K562 (cell line): ENCODE data around the gene MOCOS. TPM values are rescaled to one million over a fixed set of nuclear protein-coding genes. Genes with fewer than 3 reads are reported as not detected.

ENCODE experiments used
- ATF7 ChIP-seq: fragments of 450-650 bp; IDR thresholded peaks from 2 replicates; pipeline ENCODE4 v1.7.1; 2014; ENCODE audit warnings: mild to moderate bottlenecking, moderate library complexity
- BCLAF1 ChIP-seq, 2 experiments: fragments of 450-650 bp in 1 of 2; IDR thresholded peaks; 2 replicates each; pipeline ENCODE4 v1.6.1; 2011 to 2017; ENCODE audit warnings: low read depth in 2 of 2, antibody characterized with exemption in 1 of 2, borderline replicate concordance in 1 of 2, low read length in 1 of 2, mild to moderate bottlenecking in 1 of 2, mixed read lengths in 1 of 2; ENCODE audit not compliant: control insufficient read depth in 1 of 2
- ELK3 ChIP-seq: fragments of 450-650 bp; formaldehyde crosslinking; IDR thresholded peaks from 2 replicates; pipeline ENCODE4 v1.4.0; 2020; ENCODE audit warnings: mild to moderate bottlenecking
- JUND ChIP-seq, 2 experiments: IDR thresholded peaks; 2 replicates in 1 of 2; 3 replicates in 1 of 2; pipeline ENCODE4 v1.6.1; 2011; ENCODE audit warnings: borderline replicate concordance in 2 of 2, low read depth in 2 of 2, low read length in 2 of 2, improper control_type of control experiment in 1 of 2, missing biosample characterization in 1 of 2, missing genetic modification characterization in 1 of 2, missing genetic modification reagents in 1 of 2
- MNT ChIP-seq, 2 experiments: fragments of 450-650 bp; conservative IDR thresholded peaks; 2 replicates each; pipeline ENCODE4 v1.6.1; 2017; ENCODE audit warnings: mild to moderate bottlenecking in 2 of 2, moderate library complexity in 2 of 2
- NR3C1 ChIP-seq: sonication (generic); formaldehyde crosslinking; IDR thresholded peaks from 2 replicates; pipeline ENCODE4 v1.8.1; 2022; ENCODE audit warnings: missing genetic modification reagents
- POLR2H ChIP-seq: IDR thresholded peaks from 2 replicates; pipeline ENCODE4 v1.6.1; 2016; ENCODE audit warnings: missing genetic modification characterization, low read depth, mild to moderate bottlenecking, control low read depth, missing compliant biosample characterization, moderate library complexity
- PRMT5 ChIP-seq: sonication (generic); formaldehyde crosslinking; IDR thresholded peaks from 2 replicates; pipeline ENCODE4 v1.5.0; 2020; ENCODE audit warnings: missing genetic modification reagents
- RB1 ChIP-seq: fragments of 450-650 bp; IDR thresholded peaks from 2 replicates; pipeline ENCODE4 v1.6.1; 2017; ENCODE audit warnings: low read depth, mild to moderate bottlenecking
- RBM22 ChIP-seq: fragments of 200-400 bp; formaldehyde crosslinking; IDR thresholded peaks from 2 replicates; pipeline ENCODE4 v1.6.1; 2018; ENCODE audit warnings: low read length, low read depth; ENCODE audit not compliant: poor library complexity, severe bottlenecking
- RUNX1 ChIP-seq: sonication (generic); IDR thresholded peaks from 2 replicates; pipeline ENCODE4 v1.6.1; 2016; ENCODE audit warnings: antibody characterized with exemption, low read depth
- TAF1 ChIP-seq: IDR thresholded peaks from 2 replicates; pipeline ENCODE4 v1.6.1; 2011; ENCODE audit warnings: mild to moderate bottlenecking, low read length, moderate library complexity; ENCODE audit not compliant: insufficient read depth, control insufficient read depth, severe bottlenecking; ENCODE audit errors: extremely low read depth
- THAP12 ChIP-seq: fragments of 250-450 bp; sonication (Bioruptor Pico); IDR thresholded peaks from 2 replicates; pipeline ENCODE4 v1.9.0; 2021; ENCODE audit warnings: mild to moderate bottlenecking, inconsistent platforms
- ZNF239 ChIP-seq: fragments of 250-450 bp; sonication (Bioruptor Pico); IDR thresholded peaks from 2 replicates; pipeline ENCODE4 v1.4.0; 2020; ENCODE audit warnings: mild to moderate bottlenecking
- ZNF263 ChIP-seq: sonication (generic); formaldehyde crosslinking; IDR thresholded peaks from 2 replicates; pipeline ENCODE4 v1.8.0; 2022; ENCODE audit warnings: mild to moderate bottlenecking, missing genetic modification reagents, borderline replicate concordance
- ZNF589 ChIP-seq: fragments of 200-800 bp; sonication (Bioruptor generic); IDR thresholded peaks from 2 replicates; pipeline ENCODE4 v1.6.1; 2016; ENCODE audit warnings: low read depth, missing genetic modification characterization, missing compliant biosample characterization
- polyA plus RNA-seq, 8 experiments: library from polyadenylated mRNA; depleted of rRNA in 4 of 8; stranded (reverse) in 5 of 8; unstranded in 3 of 8; fragments of >200 nt; fragmentation: Nextera tagmentation in 2 of 8; fragmentation: Illumina TruSeq in 1 of 8; extraction: Ambion mirVana in 2 of 8; extraction: Trizol in 1 of 8; gene quantifications; 2 replicates each; pipeline versions ENCODE4 v1.2.1 to v1.2.3, GENCODE V29; 2011 to 2014; ENCODE audit warnings: inconsistent platforms in 1 of 8, missing spikeins in 1 of 8
- total RNA-seq, 7 experiments: library from RNA; depleted of rRNA in 6 of 7; stranded (reverse); fragments of >200 nt in 6 of 7; fragmentation: Illumina TruSeq in 2 of 7; extraction: Trizol in 2 of 7; gene quantifications; 2 replicates each; pipeline versions ENCODE4 v1.2.1 to v1.2.3, GENCODE V29; 2011 to 2021; ENCODE audit warnings: low replicate concordance in 1 of 7

MOCOS gene
- total and polyA plus RNA-seq, 9 of the 15 experiments (the other 6 are each of a cell fraction or from before 2014, with no cell fraction given): 4.5 to 12.4 (median 9.1) TPM

GRCh38 chr18:36187193-36187825 is at the start of gene MOCOS (continued):
- TF ChIP-seq MNT (conservative IDR thresholded peaks at IDR 0.05) (peak in 1 of 2 experiments; percentile 55; a peak in 2 of 4 replicates), RBM22 (peak; percentile 74), RB1 (peak; percentile 89), TAF1 (peak; percentile 56), PRMT5 (CRISPR knock-in tag) (no peak), THAP12 (CRISPR knock-in tag) (peak; percentile 50; the same call in 1 of the 2 replicates), ELK3 (CRISPR knock-in tag) (no peak), ZNF589 (CRISPR knock-in tag) (no peak), ZNF239 (CRISPR knock-in tag) (no peak), BCLAF1 (IDR thresholded peaks at IDR 0.05; ENCODE audit: borderline replicate concordance in 1 of 2, control insufficient read depth in 1 of 2, low read depth in 2 of 2, low read length in 1 of 2) (no peak), RUNX1 (no peak), ZNF263 (CRISPR knock-in tag) (peak; percentile 61; the same call in 1 of the 2 replicates), POLR2H (peak; percentile 69), NR3C1 (CRISPR knock-in tag) (0 out of 2 replicates have a peak, but pooled peaks have one; percentile 51), JUND (IDR thresholded peaks at IDR 0.05; ENCODE audit: borderline replicate concordance, low read depth, low read length) (peak; percentile 2; the same call in 1 of the 2 replicates), JUND (tag; IDR thresholded peaks at IDR 0.05; ENCODE audit: borderline replicate concordance, low read depth, low read length) (no peak; the same call in 2 of the 3 replicates), ATF7 (peak; percentile 46; the same call in 1 of the 2 replicates)
